Activated CD4-positive, alpha-beta T cell treated with anti-CD3 and anti-CD28 coated beads, Interleukin-2, amount 50 U/mL, for 16 hours (primary cell): Measurements from ENCODE around the gene FDPS.
"Not testable (repeated sequence)": the region's sequence is repeated elsewhere in the genome, so short reads cannot be mapped to it uniquely, and the experiment has no call there.

Experiments used
- DNase-seq: peaks from one replicate; pipeline ENCODE4 v3.0.0-alpha.2; 2020

The FDPS gene

DNA sequence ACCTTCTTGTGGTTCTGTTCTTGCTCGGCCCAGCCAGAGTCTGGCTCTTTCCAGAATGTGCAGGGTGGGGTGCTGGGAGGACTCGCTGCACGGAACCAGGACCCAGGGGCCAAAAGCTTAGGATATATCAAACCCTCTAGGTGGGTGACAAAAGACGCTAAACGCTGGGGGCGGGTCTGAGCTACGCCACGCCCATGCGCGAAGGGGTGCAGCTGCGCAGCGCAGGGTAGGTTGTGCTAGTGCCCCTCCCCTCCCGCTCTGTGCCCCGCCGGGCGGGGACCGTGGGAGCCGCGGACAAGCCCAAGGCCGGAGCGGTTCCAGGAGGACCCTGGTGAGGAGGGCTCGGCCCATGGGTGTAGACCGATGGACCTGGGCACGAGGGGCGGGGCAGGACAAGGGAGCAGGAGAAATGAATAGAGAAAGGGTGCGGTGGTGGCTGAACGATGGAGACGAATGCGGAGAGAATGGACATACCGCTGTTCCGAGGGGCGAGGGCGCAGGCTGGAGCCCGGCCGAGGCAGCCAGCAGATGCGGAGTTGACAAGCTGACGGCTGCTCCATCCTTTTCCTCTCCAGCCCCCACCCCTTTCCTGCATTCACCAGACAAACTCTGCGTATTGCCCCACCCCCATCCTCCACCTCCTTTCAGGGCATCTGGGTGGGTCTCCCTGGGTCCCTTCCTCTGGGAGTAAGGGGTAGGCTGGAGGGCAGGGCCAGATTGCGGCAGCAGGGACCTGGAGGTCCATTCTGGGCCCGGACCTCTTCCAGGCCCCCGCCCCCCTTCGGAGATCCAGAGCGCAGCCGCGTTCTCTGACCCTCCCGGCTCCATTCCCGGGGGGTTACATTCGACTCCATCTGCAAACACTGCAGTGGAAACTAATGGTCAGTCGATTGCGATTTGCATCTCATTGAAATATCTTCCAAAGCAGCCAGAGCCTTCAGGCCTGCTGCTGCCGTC, 12.3 kb downstream of the FDPS start, which contains the start of gene RUSC1:
TSS of gene RUSC1 (plus strand) at position 234 of the 957 bp plus-strand sequence. CDS start 880 bp downstream, outside the sequence.
- peak; percentile 75 for DNase-seq

DNA sequence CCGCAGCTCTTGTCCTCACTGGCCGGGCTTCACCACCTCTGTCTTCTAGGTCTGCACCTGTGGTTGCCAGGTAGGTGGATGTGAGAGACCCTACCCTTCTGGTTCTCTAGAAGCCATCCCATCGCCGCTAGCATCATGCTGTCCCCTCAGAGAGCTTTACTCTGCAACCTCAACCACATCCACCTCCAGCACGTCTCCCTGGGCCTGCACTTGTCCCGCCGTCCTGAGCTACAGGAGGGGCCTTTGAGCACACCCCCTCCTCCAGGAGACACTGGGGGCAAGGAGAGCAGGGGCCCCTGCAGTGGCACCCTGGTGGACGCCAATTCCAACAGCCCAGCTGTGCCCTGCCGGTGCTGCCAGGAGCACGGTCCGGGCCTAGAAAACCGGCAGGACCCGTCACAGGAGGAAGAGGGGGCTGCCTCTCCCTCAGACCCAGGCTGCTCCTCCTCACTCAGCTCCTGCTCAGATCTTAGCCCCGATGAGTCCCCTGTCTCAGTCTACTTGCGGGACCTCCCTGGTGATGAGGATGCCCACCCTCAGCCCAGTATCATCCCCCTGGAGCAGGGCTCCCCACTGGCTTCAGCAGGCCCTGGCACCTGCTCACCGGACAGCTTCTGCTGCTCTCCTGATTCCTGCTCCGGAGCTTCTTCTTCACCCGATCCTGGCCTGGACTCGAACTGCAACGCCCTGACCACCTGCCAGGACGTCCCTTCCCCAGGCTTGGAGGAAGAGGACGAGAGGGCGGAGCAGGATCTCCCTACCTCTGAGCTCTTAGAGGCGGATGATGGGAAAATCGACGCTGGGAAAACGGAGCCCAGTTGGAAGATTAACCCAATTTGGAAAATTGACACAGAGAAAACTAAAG, 13.2 kb downstream of the FDPS start:
- no peak for DNase-seq

DNA sequence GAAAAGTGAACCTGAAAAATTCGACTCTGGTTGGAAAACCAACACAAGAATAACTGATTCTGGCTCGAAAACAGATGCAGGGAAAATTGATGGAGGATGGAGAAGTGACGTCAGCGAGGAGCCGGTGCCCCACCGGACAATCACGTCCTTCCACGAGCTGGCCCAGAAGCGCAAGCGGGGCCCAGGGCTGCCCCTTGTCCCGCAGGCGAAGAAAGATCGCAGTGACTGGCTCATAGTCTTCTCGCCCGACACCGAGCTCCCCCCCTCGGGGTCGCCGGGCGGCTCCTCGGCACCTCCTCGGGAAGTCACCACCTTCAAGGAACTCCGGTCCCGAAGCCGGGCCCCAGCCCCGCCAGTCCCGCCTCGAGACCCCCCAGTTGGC, 13.9 kb downstream of the FDPS start:
- no peak for DNase-seq

GRCh38 chr1:155322953-155323728, 14.5 kb downstream of the FDPS start:
- peak; percentile 85 for DNase-seq

GRCh38 chr1:155323729-155324036, 15.0 kb downstream of the FDPS start:
- DNase-seq: peak; percentile 88

DNA sequence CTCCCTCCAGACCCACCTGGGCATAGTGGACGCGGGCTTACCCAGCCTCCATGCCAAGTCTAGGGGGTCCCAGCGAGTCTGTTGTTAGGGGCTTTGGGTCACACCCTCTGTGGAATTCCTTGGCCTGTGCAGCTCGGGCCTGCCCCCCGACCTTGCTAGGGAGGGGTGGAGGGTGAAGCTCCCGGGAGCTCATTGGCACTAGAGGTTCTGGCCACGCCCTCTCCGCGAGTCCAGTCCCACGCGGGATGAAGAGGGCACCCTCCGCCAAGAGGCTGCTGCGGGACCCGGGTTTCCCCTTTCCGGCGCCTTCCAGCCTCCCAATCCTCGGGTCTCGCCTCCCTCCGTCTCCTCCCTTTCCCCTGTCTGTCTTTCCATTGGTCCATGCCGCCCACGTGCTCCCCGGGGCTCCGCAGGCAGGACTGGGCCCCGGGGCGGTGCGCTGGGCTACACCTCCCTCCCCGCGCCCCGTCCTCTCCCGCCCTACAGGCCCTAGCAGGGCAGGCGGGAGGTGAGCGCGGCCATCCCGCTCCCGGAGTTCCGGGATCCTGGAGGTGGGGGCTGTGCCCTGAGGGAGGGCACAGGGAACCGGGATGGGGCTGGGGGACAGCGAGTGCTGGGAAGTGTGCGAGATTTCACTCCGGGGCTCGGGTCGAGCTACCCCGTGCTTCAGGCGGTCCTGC, 15.5 kb downstream of the FDPS start:
- peak; percentile 95 for DNase-seq

DNA sequence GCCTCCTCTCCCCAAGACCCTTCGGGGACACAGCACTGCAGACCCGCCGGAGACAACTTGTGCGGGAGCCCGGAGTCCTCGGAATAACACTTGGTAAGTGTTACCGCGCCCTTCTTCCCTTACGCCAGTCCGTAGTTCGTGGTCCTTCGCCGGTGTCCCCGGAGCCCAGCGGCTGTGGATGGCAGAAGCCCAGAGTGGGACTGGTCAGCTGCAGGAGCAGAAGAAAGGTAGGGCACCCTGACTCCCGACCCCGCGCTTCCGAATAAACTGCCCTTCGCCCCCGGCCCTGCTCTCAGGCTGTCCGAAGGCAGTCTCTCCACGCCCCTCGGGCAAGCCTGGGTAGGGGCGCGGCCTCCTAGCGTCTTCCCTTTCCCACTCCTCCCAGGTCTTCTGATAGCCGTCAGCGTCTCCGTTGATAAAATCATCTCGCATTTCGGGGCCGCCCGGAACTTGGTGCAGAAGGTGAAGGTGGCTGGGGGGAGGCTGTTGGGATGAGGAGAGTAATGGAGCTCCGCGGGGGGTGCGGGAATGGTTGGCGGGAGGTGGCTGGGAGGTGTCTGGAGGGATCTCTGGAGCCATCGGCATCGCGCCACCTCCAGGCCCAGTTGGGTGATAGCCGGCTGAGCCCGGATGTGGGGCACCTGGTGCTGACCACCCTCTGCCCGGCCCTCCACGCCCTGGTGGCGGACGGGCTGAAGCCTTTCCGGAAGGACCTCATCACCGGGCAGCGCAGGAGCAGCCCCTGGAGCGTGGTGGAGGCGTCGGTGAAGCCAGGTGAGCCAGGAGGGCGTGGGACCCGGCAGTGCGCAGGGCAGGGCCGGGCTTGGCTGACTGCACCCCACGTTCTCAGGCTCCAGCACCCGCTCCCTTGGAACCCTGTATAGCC, 16.3 kb downstream of the FDPS start:
- DNase-seq: no peak

DNA sequence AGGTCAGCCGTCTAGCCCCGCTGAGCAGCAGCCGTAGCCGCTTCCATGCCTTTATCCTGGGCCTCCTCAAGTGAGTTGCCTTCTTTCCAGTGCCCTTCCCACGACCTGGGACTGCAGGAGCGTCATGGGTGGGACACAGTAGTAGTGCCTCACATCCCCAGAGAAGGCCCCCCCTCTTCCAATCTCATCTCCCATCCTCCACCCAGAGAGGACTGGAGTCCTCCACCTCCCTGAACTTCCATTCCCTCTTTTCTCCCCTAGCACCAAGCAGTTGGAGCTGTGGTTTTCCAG, 16.9 kb downstream of the FDPS start:
- no peak for DNase-seq

GRCh38 chr1:155326020-155326526, 17.4 kb downstream of the FDPS start:
- DNase-seq: no peak

GRCh38 chr1:155326631-155327037, 18.0 kb downstream of the FDPS start:
- no peak for DNase-seq

- DNase-seq: no peak
These were observed 19.3 kb downstream of the FDPS start for GRCh38 chr1:155327981-155328380.

DNA sequence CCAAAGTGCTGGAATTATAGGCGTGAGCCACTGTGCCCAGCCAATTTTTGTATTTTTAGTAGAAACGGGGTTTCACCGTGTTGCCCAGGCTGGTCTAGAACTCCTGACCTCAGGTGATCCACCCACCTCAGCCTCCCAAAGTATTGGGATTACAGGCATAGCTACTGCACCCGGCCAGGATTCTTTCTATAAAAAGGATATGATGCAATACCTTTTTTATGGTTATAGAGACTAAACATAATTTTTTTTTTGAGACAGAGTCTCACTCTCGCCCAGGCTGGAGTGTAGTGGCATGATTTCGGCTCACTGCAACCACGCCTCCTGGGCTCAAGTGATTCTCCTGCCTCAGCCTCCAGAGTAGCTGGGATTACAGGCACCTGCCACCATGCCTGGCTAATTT, 20.2 kb downstream of the FDPS start:
- not testable (repeated sequence) for DNase-seq

- DNase-seq: no peak
These were observed 21.4 kb downstream of the FDPS start for GRCh38 chr1:155329980-155330598.

- DNase-seq: no peak
These were observed 26.3 kb downstream of the FDPS start for GRCh38 chr1:155334962-155335361.

- DNase-seq: no peak
These were observed 30.9 kb downstream of the FDPS start for GRCh38 chr1:155339515-155340097.

DNA sequence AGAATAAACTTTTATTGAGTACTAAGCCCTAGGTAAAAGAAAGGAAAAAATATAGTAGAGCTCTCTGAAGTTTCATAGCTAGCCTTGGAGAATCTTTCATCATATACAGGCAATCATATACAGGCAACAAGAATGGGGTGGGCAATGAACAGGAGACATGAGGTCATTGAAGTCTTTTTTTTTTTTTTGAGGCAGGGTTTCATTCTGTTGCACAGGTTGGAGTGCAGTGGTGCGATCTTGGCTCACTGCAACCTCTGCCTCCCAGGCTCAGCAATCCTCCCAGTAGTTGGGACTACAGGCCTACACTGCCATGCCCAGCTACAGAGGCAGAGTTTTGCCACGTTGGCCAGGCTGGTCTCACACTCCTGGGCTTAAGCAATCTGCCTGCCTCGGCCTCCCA, 34.2 kb downstream of the FDPS start:
- no peak for DNase-seq

DNA sequence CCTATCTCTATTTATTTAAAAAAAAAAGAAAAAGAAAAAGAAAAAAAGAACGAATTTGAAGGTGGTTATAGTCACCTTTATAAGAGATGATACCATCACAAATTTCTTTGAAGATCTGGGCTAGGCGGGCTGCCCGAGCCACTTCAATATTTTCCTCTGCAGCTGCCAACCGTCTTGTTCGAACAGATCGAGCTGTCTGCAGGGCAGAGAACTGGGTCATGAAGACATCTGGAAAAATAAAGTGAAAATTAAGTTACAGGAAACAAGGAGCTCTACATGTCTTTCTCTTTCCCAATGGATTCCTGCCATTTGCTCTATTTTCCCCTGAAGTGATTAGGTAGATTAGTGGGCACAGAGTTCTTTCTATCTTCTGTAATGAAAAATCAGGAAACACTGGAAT, 44.0 kb downstream of the FDPS start:
- no peak for DNase-seq

- no peak for DNase-seq
These were observed 51.4 kb downstream of the FDPS start for GRCh38 chr1:155360051-155360450.
